HL-60/S4 (cell line): ENCODE data around the gene RINL.

Experiments
- in situ Hi-C: fragments of 300-500 bp; cut with MboI; formaldehyde crosslinking; loops from 2 replicates; pipeline ENCODE4 v1.14.3; 2022; ENCODE audit warnings: low sequenced_read_pairs

The RINL gene

GRCh38 chr19:38877781-38878574, at the start of gene RINL:
RINL (minus strand) TSS chr19:38878275; CDS start chr19:38876742, 1,533 bp downstream.
- in situ Hi-C loops: no loop called here

- in situ Hi-C loops: no loop called here
Measured at GRCh38 chr19:38924388-38924787, 46.3 kb upstream of the RINL start.

- in situ Hi-C loops: no loop called here
Measured at GRCh38 chr19:38922482-38922881, 44.4 kb upstream of the RINL start.

GRCh38 chr19:38921420-38922274, 43.6 kb upstream of the RINL start:
- in situ Hi-C loops: no loop called here

GRCh38 chr19:38920602-38921419, 42.7 kb upstream of the RINL start:
- in situ Hi-C loops: no loop called here

- in situ Hi-C loops: no loop called here
Measured at GRCh38 chr19:38919837-38920601, 41.9 kb upstream of the RINL start.

- in situ Hi-C loops: no loop called here
Measured at GRCh38 chr19:38918526-38918925, 40.5 kb upstream of the RINL start.

GRCh38 chr19:38917921-38918491, 39.9 kb upstream of the RINL start:
- in situ Hi-C loops: no loop called here

GRCh38 chr19:38917516-38917915, 39.4 kb upstream of the RINL start:
- in situ Hi-C loops: no loop called here

GRCh38 chr19:38915329-38916321, 37.5 kb upstream of the RINL start:
- in situ Hi-C loops: no loop called here

- in situ Hi-C loops: no loop called here
Measured at GRCh38 chr19:38913958-38914357, 35.9 kb upstream of the RINL start.

GRCh38 chr19:38912600-38913514, 34.8 kb upstream of the RINL start:
- in situ Hi-C loops: no loop called here

- in situ Hi-C loops: no loop called here
Measured at GRCh38 chr19:38911388-38912001, 33.4 kb upstream of the RINL start.

GRCh38 chr19:38910488-38910887, 32.4 kb upstream of the RINL start:
- in situ Hi-C loops: no loop called here

- in situ Hi-C loops: no loop called here
Measured at GRCh38 chr19:38908911-38909310, 30.8 kb upstream of the RINL start.

GRCh38 chr19:38907670-38908069, 29.6 kb upstream of the RINL start:
- in situ Hi-C loops: no loop called here

GRCh38 chr19:38907227-38907626, 29.2 kb upstream of the RINL start:
- in situ Hi-C loops: no loop called here
